Keratinocyte (primary cell): Measurements from ENCODE around the gene ANO9. TPM values are rescaled to one million over a fixed set of nuclear protein-coding genes. Genes with fewer than 3 reads are reported as not detected.

Experiments used
- DNase-seq: peaks from one replicate; pipeline ENCODE4 v3.0.0-alpha.2; 2011; ENCODE audit warnings: low read depth, missing footprints, low spot score
- FAIRE-seq: peaks from 2 replicates; lab custom pipeline; 2011; peaks lifted over from hg19 to GRCh38; lab: Jason Lieb, UNC
- H2AFZ ChIP-seq: 2 replicates; pipeline ENCODE4 v1.6.0; 2012; ENCODE audit warnings: low read length, control low read depth, inconsistent platforms; ENCODE audit not compliant: control insufficient read depth
- H3K27ac ChIP-seq: 2 replicates; pipeline ENCODE4 v1.5.1; 2011; ENCODE audit warnings: low read length; ENCODE audit not compliant: control insufficient read depth, insufficient read depth
- H3K27me3 ChIP-seq: 3 replicates; pipeline ENCODE4 v1.6.0; 2011; ENCODE audit warnings: low read length; ENCODE audit not compliant: control insufficient read depth, insufficient read depth; ENCODE audit errors: extremely low read depth
- H3K36me3 ChIP-seq, 2 experiments: 2 replicates in 1 of 2; 3 replicates in 1 of 2; pipeline ENCODE4 v1.5.1; 2011; ENCODE audit warnings: low read length in 2 of 2, mild to moderate bottlenecking in 1 of 2; ENCODE audit not compliant: control insufficient read depth in 2 of 2, insufficient read depth in 2 of 2; ENCODE audit errors: extremely low read depth in 1 of 2
- H3K4me1 ChIP-seq: 3 replicates; pipeline ENCODE4 v1.5.1; 2011; ENCODE audit warnings: low read length; ENCODE audit not compliant: control insufficient read depth, insufficient read depth; ENCODE audit errors: extremely low read depth
- H3K4me2 ChIP-seq: 3 replicates; pipeline ENCODE4 v1.6.0; 2011; ENCODE audit warnings: low read depth, low read length; ENCODE audit not compliant: control insufficient read depth, insufficient read depth; ENCODE audit errors: extremely low read depth
- H3K4me3 ChIP-seq, 3 experiments: fragments of 200-600 bp in 1 of 3; sonication (generic) in 1 of 3; 2 replicates in 2 of 3; 3 replicates in 1 of 3; pipeline ENCODE4 v1.5.1; 2011 to 2016; ENCODE audit warnings: low read length in 3 of 3, mild to moderate bottlenecking in 3 of 3, control low read depth in 2 of 3, inconsistent platforms in 1 of 3, low read depth in 1 of 3, mixed read lengths in 1 of 3, mixed run types in 1 of 3, moderate library complexity in 1 of 3; ENCODE audit not compliant: control insufficient read depth in 2 of 3, insufficient read depth in 2 of 3; ENCODE audit errors: extremely low read depth in 1 of 3
- H3K79me2 ChIP-seq: 2 replicates; pipeline ENCODE4 v1.6.0; 2012; ENCODE audit warnings: low read length; ENCODE audit not compliant: control insufficient read depth, insufficient read depth
- H3K9ac ChIP-seq: 3 replicates; pipeline ENCODE4 v1.6.0; 2011; ENCODE audit warnings: low read length; ENCODE audit not compliant: control insufficient read depth, insufficient read depth; ENCODE audit errors: extremely low read depth
- H3K9me1 ChIP-seq: 3 replicates; pipeline ENCODE4 v1.6.0; 2011; ENCODE audit warnings: low read length; ENCODE audit not compliant: control insufficient read depth, insufficient read depth; ENCODE audit errors: extremely low read depth
- H3K9me3 ChIP-seq: 2 replicates; pipeline ENCODE4 v1.5.1; 2012; ENCODE audit warnings: low read depth, low read length; ENCODE audit not compliant: control insufficient read depth
- H4K20me1 ChIP-seq: 3 replicates; pipeline ENCODE4 v1.6.0; 2011; ENCODE audit warnings: low read length; ENCODE audit not compliant: control insufficient read depth, insufficient read depth; ENCODE audit errors: extremely low read depth
- CTCF ChIP-seq, 3 experiments: IDR thresholded peaks in 1 of 3; conservative IDR thresholded peaks in 1 of 3; optimal IDR thresholded peaks in 1 of 3; 2 replicates in 2 of 3; 3 replicates in 1 of 3; pipeline versions ENCODE3 to v1.5.1; 2011; ENCODE audit warnings: low read length in 3 of 3, mild to moderate bottlenecking in 3 of 3, moderate library complexity in 2 of 3, control low read depth in 1 of 3, inconsistent platforms in 1 of 3; ENCODE audit not compliant: insufficient read depth in 2 of 3; ENCODE audit errors: extremely low read depth in 1 of 3
- EZH2 ChIP-seq: IDR thresholded peaks from one replicate; pipeline ENCODE4 v1.6.1; 2012; ENCODE audit warnings: inconsistent platforms, mild to moderate bottlenecking, low read length, moderate library complexity
- dilution Hi-C: fragments of 300-500 bp; cut with MboI; formaldehyde crosslinking; loops from one replicate; pipeline ENCODE4 v1.7.0; 2020; ENCODE audit warnings: low sequenced_read_pairs; ENCODE audit not compliant: extremely low pct_ligation_motif_present
- polyA plus RNA-seq, 5 experiments: library from polyadenylated mRNA; depleted of rRNA in 3 of 5; stranded (reverse) in 3 of 5; stranded (forward) in 1 of 5; unstranded in 1 of 5; fragments of >200 nt; gene quantifications; 1 replicate in 1 of 5; 2 replicates in 3 of 5; 3 replicates in 1 of 5; pipeline versions ENCODE4 v1.2.1 to v1.2.3, GENCODE V29; 2011 to 2012; ENCODE audit warnings: missing spikeins in 2 of 5, low read depth in 1 of 5, low replicate concordance in 1 of 5

Gene ANO9
- polyA plus RNA-seq, 1 donor (not counting 4 experiments of a cell fraction or from before 2014, with no cell fraction given), result 16.1 TPM

GRCh38 chr11:489610-490185 is 47.9 kb upstream of the ANO9 start:
- H3K27ac ChIP-seq, result no peak overlapping the region
- DNase-seq, result no peak

GRCh38 chr11:488992-489391 is 47.2 kb upstream of the ANO9 start:
- Histone ChIP-seq H3K9ac (no peak overlapping the region), H3K36me3 (peaks cover 8 to 14% of the 10 kb centered on the region in 2 experiments), H3K27me3 (no peaks in the 10 kb centered on the region), H3K4me1 (no peaks in the 10 kb centered on the region), H3K27ac (no peak overlapping the region), H3K79me2 (peaks cover 12% of the 10 kb centered on the region), H2AFZ (no peak overlapping the region), H3K9me3 (no peaks in the 10 kb centered on the region), H3K4me3 (no peak overlapping the region), H3K9me1 (no peaks in the 10 kb centered on the region), H3K4me2 (no peak overlapping the region), H4K20me1 (peaks cover 2% of the 10 kb centered on the region)
- FAIRE-seq (no peak), DNase-seq (no peak)
- dilution Hi-C loops, result no loop called here
- TF ChIP-seq EZH2 (no peak), CTCF (optimal IDR thresholded peaks at IDR 0.05 in 1 of 3, IDR thresholded peaks at IDR 0.05 in 1 of 3, conservative IDR thresholded peaks at IDR 0.05 in 1 of 3; ENCODE audit: extremely low read depth in 1 of 3, insufficient read depth in 2 of 3, low read length in 3 of 3) (no peak)

More at GRCh38 chr11:489610-490185, 47.9 kb upstream of the ANO9 start:
- no peak for FAIRE-seq
- H3K36me3 ChIP-seq, result peaks cover 10 to 16% of the 10 kb centered on the region in 2 experiments
- H3K4me3 ChIP-seq, result no peak overlapping the region
- no peaks in the 10 kb centered on the region for H3K4me1 ChIP-seq
- no peaks in the 10 kb centered on the region for H3K9me1 ChIP-seq
- H3K4me2 ChIP-seq, result no peak overlapping the region
- H4K20me1 ChIP-seq, result no peaks in the 10 kb centered on the region
- TF ChIP-seq EZH2 (no peak), CTCF (optimal IDR thresholded peaks at IDR 0.05 in 1 of 3, IDR thresholded peaks at IDR 0.05 in 1 of 3, conservative IDR thresholded peaks at IDR 0.05 in 1 of 3; ENCODE audit: extremely low read depth in 1 of 3, insufficient read depth in 2 of 3, low read length in 3 of 3) (no peak)
- dilution Hi-C loops, result no loop called here
- H3K9ac ChIP-seq, result no peak overlapping the region
- no peaks in the 10 kb centered on the region for H3K9me3 ChIP-seq
- no peaks in the 10 kb centered on the region for H3K27me3 ChIP-seq
- no peak overlapping the region for H2AFZ ChIP-seq
- peaks cover 8% of the 10 kb centered on the region for H3K79me2 ChIP-seq
